Peyer's patch (tissue), 4 donors: Measurements from ENCODE around the gene CTDSPL. TPM values are rescaled to one million over a fixed set of nuclear protein-coding genes. Genes with fewer than 3 reads are reported as not detected.

ENCODE experiments used
- DNase-seq, 3 donors: peaks; one replicate each; pipeline ENCODE4 v3.0.0-alpha.2; 2017 to 2019
- H3K27ac ChIP-seq, 4 donors: fragments of 200-600 bp; sonication (generic); one replicate each; pipeline ENCODE4 v1.5.1; 2016 to 2019
- H3K27me3 ChIP-seq, 2 donors: fragments of 200-600 bp; sonication (generic); one replicate each; pipeline ENCODE4 v1.5.1; 2019
- H3K36me3 ChIP-seq, 3 donors: fragments of 200-600 bp; sonication (generic); one replicate each; pipeline ENCODE4 v1.5.1; 2016 to 2019
- H3K4me1 ChIP-seq, 4 donors: fragments of 200-600 bp; sonication (generic); one replicate each; pipeline ENCODE4 v1.5.1; 2016 to 2019
- H3K4me3 ChIP-seq, 4 donors: fragments of 200-600 bp; sonication (generic); 1 replicate in 3 of 4; 2 replicates in 1 of 4; pipeline ENCODE4 v1.5.1; 2016 to 2019; ENCODE audit warnings: mild to moderate bottlenecking in 1 of 4
- H3K9me3 ChIP-seq, 4 donors: fragments of 200-600 bp; sonication (generic); one replicate each; pipeline ENCODE4 v1.5.1; 2016 to 2019; ENCODE audit warnings: mild to moderate bottlenecking in 1 of 4
- CTCF ChIP-seq, 6 experiments: fragments of 450-650 bp in 4 of 6; fragments of 200-600 bp in 2 of 6; sonication (generic) in 1 of 6; IDR thresholded peaks; one replicate each; pipeline ENCODE4 v1.5.1; 2017 to 2019; ENCODE audit warnings: antibody characterized with exemption in 6 of 6, mild to moderate bottlenecking in 3 of 6, moderate library complexity in 1 of 6
- POLR2A ChIP-seq, 2 donors: fragments of 450-650 bp; IDR thresholded peaks; one replicate each; pipeline ENCODE4 v1.5.1; 2017; ENCODE audit warnings: antibody characterized with exemption in 2 of 2, mild to moderate bottlenecking in 2 of 2, moderate library complexity in 2 of 2
- total RNA-seq, 4 donors: library from RNA; depleted of rRNA; stranded (reverse); fragments of >200 nt; gene quantifications; one replicate each; pipeline ENCODE4 v1.1.0, GENCODE V29; 2016

Gene CTDSPL
- total RNA-seq, 4 donors from 2014 or later = 36.3 to 42.3 (median 38.4) TPM

- H3K4me3 ChIP-seq = no peak overlapping the region
- TF ChIP-seq CTCF (IDR thresholded peaks at IDR 0.05) = no peak
- TF ChIP-seq POLR2A (IDR thresholded peaks at IDR 0.05) = no peak
- H3K27me3 ChIP-seq = no peaks in the 10 kb centered on the region
- no peak for DNase-seq
- H3K36me3 ChIP-seq = no peaks in the 10 kb centered on the region
- peaks cover 0 to 34% (median 4%) of the 10 kb centered on the region in 4 donors for H3K4me1 ChIP-seq
- H3K27ac ChIP-seq = peak overlapping the region in 3 of 4 donors; percentile 58 to 86 (median 84)
- H3K9me3 ChIP-seq = no peaks in the 10 kb centered on the region
Measured at GRCh38 chr3:37859908-37860199, 1.8 kb upstream of the CTDSPL start.

- no peaks in the 10 kb centered on the region for H3K36me3 ChIP-seq
- H3K27me3 ChIP-seq = no peaks in the 10 kb centered on the region
- peak overlapping the region; percentile 44 to 85 (median 62) for H3K4me3 ChIP-seq
- TF ChIP-seq CTCF (IDR thresholded peaks at IDR 0.05) (no peak), POLR2A (IDR thresholded peaks at IDR 0.05) (no peak)
- peak overlapping the region; percentile 45 to 86 (median 74) for H3K27ac ChIP-seq
- no peaks in the 10 kb centered on the region for H3K9me3 ChIP-seq
- DNase-seq = peak in 1 of 3 donors; percentile 71
- H3K4me1 ChIP-seq = peaks cover 0 to 35% (median 4%) of the 10 kb centered on the region in 4 donors
Measured at GRCh38 chr3:37862219-37862902, 681 bp downstream of the CTDSPL start.

DNA sequence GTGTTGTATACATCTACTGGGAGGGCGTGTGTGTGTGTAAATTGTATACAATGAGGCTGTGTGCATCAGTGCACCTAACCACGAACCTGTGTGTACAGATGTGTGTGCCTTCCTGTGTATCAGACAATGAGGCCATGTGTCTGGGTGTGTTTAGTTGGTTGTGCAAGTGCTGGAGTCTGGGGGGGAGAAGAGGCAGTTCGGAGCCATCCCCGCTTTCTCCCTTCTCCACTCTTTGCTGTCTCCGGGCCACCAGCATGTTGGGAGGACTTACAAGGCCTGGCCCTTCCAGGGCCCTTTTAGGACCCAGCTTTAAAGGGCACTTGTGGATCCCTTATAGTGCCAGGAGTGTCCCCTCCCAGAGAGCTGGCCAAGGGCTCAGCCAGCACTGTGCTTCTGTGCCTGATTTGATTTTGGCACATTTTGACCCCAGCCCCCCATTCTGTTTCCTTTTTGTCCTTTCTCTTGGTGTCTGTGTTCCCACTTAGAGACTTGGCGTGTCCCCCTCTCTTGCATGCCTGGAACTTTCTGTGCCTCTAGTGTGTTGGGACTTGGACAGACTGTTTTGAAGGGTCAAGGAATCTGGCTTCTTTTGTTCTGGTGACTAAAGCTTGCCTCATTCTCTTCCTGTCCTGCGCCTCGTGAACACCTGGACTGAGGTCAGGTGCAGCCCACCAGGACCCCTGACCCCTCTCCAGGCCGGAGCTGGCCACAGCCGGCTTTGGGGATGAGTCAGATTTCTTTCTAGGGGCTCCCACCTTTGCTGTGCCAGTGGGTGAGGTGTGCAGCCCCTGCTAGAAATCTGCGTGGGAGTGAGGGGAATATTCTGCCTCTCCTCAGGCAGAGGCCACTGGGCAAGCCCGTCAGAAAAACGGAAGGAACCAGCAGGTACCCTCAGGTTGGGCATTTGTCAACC lies 1.5 kb downstream of the CTDSPL start:
- Histone ChIP-seq H3K27ac (peak overlapping the region in 3 of 4 donors; percentile 64 to 86 (median 85)), H3K4me3 (peak overlapping the region in 3 of 4 donors; percentile 46 to 85 (median 77)), H3K27me3 (no peaks in the 10 kb centered on the region), H3K36me3 (no peaks in the 10 kb centered on the region), H3K4me1 (peaks cover 0 to 35% (median 4%) of the 10 kb centered on the region in 4 donors), H3K9me3 (no peaks in the 10 kb centered on the region)
- no peak for DNase-seq
- TF ChIP-seq CTCF (IDR thresholded peaks at IDR 0.05) = no peak
- TF ChIP-seq POLR2A (IDR thresholded peaks at IDR 0.05) = no peak

GRCh38 chr3:37863949-37864822 lies 2.5 kb downstream of the CTDSPL start:
- Histone ChIP-seq H3K36me3 (no peaks in the 10 kb centered on the region), H3K4me1 (peaks cover 0 to 35% (median 4%) of the 10 kb centered on the region in 4 donors), H3K9me3 (no peaks in the 10 kb centered on the region), H3K4me3 (peak overlapping the region in 1 of 4 donors; percentile 77), H3K27me3 (no peaks in the 10 kb centered on the region), H3K27ac (peak overlapping the region in 2 of 4 donors; percentile 48 to 85)
- no peak for TF ChIP-seq POLR2A (IDR thresholded peaks at IDR 0.05)
- TF ChIP-seq CTCF (IDR thresholded peaks at IDR 0.05) = no peak
- DNase-seq = no peak

DNA sequence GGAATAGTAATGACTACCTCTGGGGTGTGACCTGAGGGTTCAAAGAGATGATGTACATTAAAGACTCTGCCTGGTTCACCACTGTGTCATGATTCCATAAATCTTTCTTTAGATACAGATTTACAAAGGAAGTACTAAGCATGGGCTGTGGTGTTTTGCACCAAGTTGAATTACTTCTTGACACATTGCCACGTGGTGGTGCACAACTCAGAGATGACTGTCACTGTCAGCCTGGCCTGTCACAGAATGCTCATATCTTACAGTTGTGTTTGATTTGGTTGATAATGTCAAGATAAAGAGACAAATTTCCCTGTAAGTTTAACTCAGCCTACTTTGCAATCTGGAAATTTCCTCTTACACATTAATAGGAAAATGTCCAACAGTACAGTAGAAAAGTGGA lies 3.2 kb downstream of the CTDSPL start:
- no peaks in the 10 kb centered on the region for H3K9me3 ChIP-seq
- peaks cover 0 to 33% (median 4%) of the 10 kb centered on the region in 4 donors for H3K4me1 ChIP-seq
- TF ChIP-seq POLR2A (IDR thresholded peaks at IDR 0.05) = no peak
- no peak for TF ChIP-seq CTCF (IDR thresholded peaks at IDR 0.05)
- no peak overlapping the region for H3K4me3 ChIP-seq
- no peak overlapping the region for H3K27ac ChIP-seq
- H3K27me3 ChIP-seq = no peaks in the 10 kb centered on the region
- no peak for DNase-seq
- no peaks in the 10 kb centered on the region for H3K36me3 ChIP-seq
